GM23248 (cell line): ENCODE data around the gene FBXO44. TPM values are rescaled to one million over a fixed set of nuclear protein-coding genes. Genes with fewer than 3 reads are reported as not detected.

Experiments
- DNase-seq: peaks from one replicate; pipeline ENCODE4 v3.0.0-alpha.2; 2015
- H2AFZ ChIP-seq: fragments of 200-600 bp; sonication (generic); 2 replicates; pipeline ENCODE4 v1.6.1; 2016; ENCODE audit warnings: antibody characterized with exemption
- H3F3A ChIP-seq: fragments of 200-600 bp; sonication (generic); 2 replicates; pipeline ENCODE4 v1.6.1; 2016; ENCODE audit warnings: mild to moderate bottlenecking, antibody characterized with exemption, mixed run types; ENCODE audit not compliant: insufficient read depth
- H3K27ac ChIP-seq: fragments of 200-600 bp; sonication (generic); 2 replicates; pipeline ENCODE4 v1.5.1; 2016; ENCODE audit warnings: mild to moderate bottlenecking
- H3K27me3 ChIP-seq: fragments of 200-600 bp; sonication (generic); replicated peaks from 2 replicates; pipeline ENCODE4 v1.6.1; 2016; ENCODE audit warnings: mild to moderate bottlenecking; ENCODE audit not compliant: insufficient read depth
- H3K36me3 ChIP-seq: fragments of 200-600 bp; sonication (generic); 2 replicates; pipeline ENCODE4 v1.6.1; 2016; ENCODE audit warnings: low read depth, mild to moderate bottlenecking
- H3K4me1 ChIP-seq: fragments of 200-600 bp; sonication (generic); 2 replicates; pipeline ENCODE4 v1.6.1; 2016; ENCODE audit warnings: mild to moderate bottlenecking; ENCODE audit not compliant: insufficient read depth
- H3K4me2 ChIP-seq: fragments of 200-600 bp; sonication (generic); one replicate; pipeline ENCODE4 v1.6.1; 2016; ENCODE audit warnings: mild to moderate bottlenecking; ENCODE audit not compliant: unreplicated experiment
- H3K4me3 ChIP-seq: fragments of 200-600 bp; sonication (generic); 2 replicates; pipeline ENCODE4 v1.5.1; 2016; ENCODE audit warnings: mild to moderate bottlenecking
- H3K79me2 ChIP-seq: fragments of 200-600 bp; sonication (generic); 2 replicates; pipeline ENCODE4 v1.6.1; 2016; ENCODE audit warnings: mild to moderate bottlenecking; ENCODE audit not compliant: insufficient read depth
- H3K9ac ChIP-seq: fragments of 200-600 bp; sonication (generic); 2 replicates; pipeline ENCODE4 v1.6.1; 2016; ENCODE audit warnings: mild to moderate bottlenecking
- H3K9me2 ChIP-seq: fragments of 200-600 bp; sonication (generic); 2 replicates; pipeline ENCODE4 v1.6.1; 2016; ENCODE audit warnings: mixed run types, mild to moderate bottlenecking, moderate library complexity; ENCODE audit not compliant: insufficient read depth
- H3K9me3 ChIP-seq: fragments of 200-600 bp; sonication (generic); one replicate; pipeline ENCODE4 v1.6.1; 2017; ENCODE audit warnings: low read depth
- H4K20me1 ChIP-seq: fragments of 200-600 bp; sonication (generic); 2 replicates; pipeline ENCODE4 v1.6.0; 2016; ENCODE audit not compliant: insufficient read depth
- EZH2 ChIP-seq: fragments of 200-600 bp; sonication (generic); IDR thresholded peaks from 2 replicates; pipeline ENCODE4 v1.6.1; 2018; ENCODE audit warnings: antibody characterized with exemption, mild to moderate bottlenecking; ENCODE audit not compliant: insufficient read depth, poor library complexity, severe bottlenecking
- EZH2phosphoT487 ChIP-seq: fragments of 200-600 bp; sonication (generic); IDR thresholded peaks from 2 replicates; pipeline ENCODE4 v1.6.1; 2018; ENCODE audit warnings: antibody characterized with exemption, moderate library complexity, mild to moderate bottlenecking, low read depth; ENCODE audit not compliant: insufficient read depth
- WGBS, 2 experiments: methylation state at CpG; one replicate each; pipeline ENCODE4 v1.1.6; 2015 to 2017; ENCODE audit warnings: low lambda C conversion rate in 2 of 2, low coverage in 1 of 2; ENCODE audit errors: missing lambda C conversion rate in 2 of 2; 5-methylcytosine and 5-hydroxymethylcytosine counted together
- in situ Hi-C: fragments of 300-500 bp; cut with MboI; formaldehyde crosslinking; loops from 2 replicates; pipeline ENCODE4 v1.15.0; 2020
- polyA plus RNA-seq: library from polyadenylated mRNA; unstranded; fragments of >200 nt; fragmentation: Nextera tagmentation; extraction: Ambion mirVana; gene quantifications from 2 replicates; pipeline ENCODE4 v1.2.1, GENCODE V29; 2016
- total RNA-seq: library from RNA; depleted of rRNA; stranded (reverse); fragments of >200 nt; shearing (Covaris generic); gene quantifications from 2 replicates; pipeline ENCODE4 v1.2.3, GENCODE V29; 2014

The FBXO44 gene
- total and polyA plus RNA-seq, 2 experiments from 2014 or later: 19.4 to 20.6 TPM

- Histone ChIP-seq H3K27ac (no peak overlapping the region), H4K20me1 (no peaks in the 10 kb centered on the region), H3K9me2 (no peaks in the 10 kb centered on the region), H3F3A (no peaks in the 10 kb centered on the region), H3K36me3 (no peaks in the 10 kb centered on the region), H3K4me3 (no peak overlapping the region), H3K9me3 (no peaks in the 10 kb centered on the region), H3K4me1 (peaks cover 8% of the 10 kb centered on the region; the same call in 1 of the 2 replicates), H3K9ac (no peak overlapping the region), H3K79me2 (no peaks in the 10 kb centered on the region), H3K4me2 (no peak overlapping the region), H3K27me3 (peaks cover 32% of the 10 kb centered on the region), H2AFZ (no peak overlapping the region)
- TF ChIP-seq EZH2phosphoT487 (no peak), EZH2 (no peak)
- in situ Hi-C loops: no loop called here
- no peak for DNase-seq
- 68 to 69% methylated on average over 8 of the region's 8 CpGs for WGBS, 2 experiments
Observed at GRCh38 chr1:11703357-11704193, 48.9 kb downstream of the FBXO44 start.

DNA sequence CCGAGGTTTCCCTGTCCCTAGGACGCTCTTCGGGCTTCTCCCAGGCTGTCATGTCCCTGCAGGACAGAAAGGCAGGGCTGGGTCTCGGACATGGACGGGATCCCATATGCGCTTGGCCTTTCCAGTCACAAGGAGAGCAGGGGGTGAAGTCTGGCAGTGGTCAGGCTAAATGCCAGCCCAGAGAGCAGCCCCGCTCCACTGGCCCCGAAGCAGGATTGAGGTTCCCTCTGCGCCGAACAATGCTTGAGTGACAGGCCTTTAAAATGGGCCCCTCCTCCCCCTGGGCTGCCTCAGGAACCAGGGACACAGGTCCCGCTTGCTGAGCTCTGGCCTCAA lies 49.5 kb downstream of the FBXO44 start:
- no peaks in the 10 kb centered on the region for H3K36me3 ChIP-seq
- DNase-seq: no peak
- no peak overlapping the region for H3K4me3 ChIP-seq
- no peak overlapping the region for H3K4me2 ChIP-seq
- H3K4me1 ChIP-seq: peaks cover 8% of the 10 kb centered on the region; the same call in 1 of the 2 replicates
- H3K9me3 ChIP-seq: no peaks in the 10 kb centered on the region
- no peaks in the 10 kb centered on the region for H3K79me2 ChIP-seq
- TF ChIP-seq EZH2phosphoT487 (no peak), EZH2 (no peak)
- 71 to 79% methylated on average over 10 to 11 of the region's 11 CpGs for WGBS, 2 experiments
- peaks cover 26% of the 10 kb centered on the region for H3K27me3 ChIP-seq
- in situ Hi-C loops: no loop called here
- no peak overlapping the region for H3K27ac ChIP-seq
- no peaks in the 10 kb centered on the region for H3F3A ChIP-seq
- no peak overlapping the region for H3K9ac ChIP-seq
- H3K9me2 ChIP-seq: no peaks in the 10 kb centered on the region
- H4K20me1 ChIP-seq: no peaks in the 10 kb centered on the region
- H2AFZ ChIP-seq: no peak overlapping the region

DNA sequence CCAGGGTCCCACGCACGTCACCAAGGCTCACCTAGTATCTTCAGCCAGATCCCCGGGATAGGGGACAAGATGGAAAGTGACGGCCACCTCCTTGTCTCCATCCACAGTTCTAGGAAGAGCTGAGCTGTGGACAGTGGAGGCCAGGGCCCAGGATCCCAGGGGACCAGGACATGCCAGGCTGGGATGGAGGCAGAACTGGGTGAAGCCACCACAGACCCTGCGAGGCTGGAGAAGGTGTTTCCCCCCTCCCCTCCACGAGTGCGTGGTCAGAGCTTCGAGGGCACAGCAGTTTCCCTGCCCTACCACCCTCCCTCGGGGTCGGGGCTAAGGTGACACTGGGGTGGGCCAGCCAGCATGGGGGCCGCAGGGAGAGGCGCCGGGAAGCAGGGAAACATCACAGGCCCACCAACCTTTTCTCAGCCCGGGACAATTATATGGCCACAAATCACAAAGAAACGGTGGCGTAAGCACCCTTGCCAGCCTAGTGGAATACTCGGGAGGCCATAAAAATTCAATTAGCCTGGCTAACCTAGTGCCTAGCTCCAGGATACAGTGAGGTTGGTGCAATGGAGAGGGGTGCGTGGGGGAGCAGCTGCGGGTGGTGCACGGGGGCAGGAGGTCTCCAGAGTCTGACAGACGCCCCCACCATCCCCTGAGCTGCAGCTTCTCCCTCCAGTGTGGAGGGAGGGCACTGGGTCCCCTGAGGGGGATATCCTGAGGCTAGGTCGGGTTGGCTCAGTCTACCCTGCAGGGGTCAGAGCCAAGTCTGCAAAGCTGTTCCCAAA lies 50.2 kb downstream of the FBXO44 start:
- Histone ChIP-seq H3K9ac (no peak overlapping the region), H2AFZ (no peak overlapping the region), H3K79me2 (no peaks in the 10 kb centered on the region), H4K20me1 (no peaks in the 10 kb centered on the region), H3K4me3 (no peak overlapping the region), H3K4me1 (peaks cover 8% of the 10 kb centered on the region; the same call in 1 of the 2 replicates), H3F3A (no peaks in the 10 kb centered on the region), H3K27ac (no peak overlapping the region), H3K36me3 (no peaks in the 10 kb centered on the region), H3K9me3 (no peaks in the 10 kb centered on the region), H3K27me3 (peaks cover 24% of the 10 kb centered on the region), H3K4me2 (no peak overlapping the region), H3K9me2 (no peaks in the 10 kb centered on the region)
- DNase-seq: no peak
- 48 to 56% methylated on average over 20 to 22 of the region's 22 CpGs for whole genome bisulfite sequencing, 2 experiments
- no peak for TF ChIP-seq EZH2phosphoT487
- no peak for TF ChIP-seq EZH2
- in situ Hi-C loops: no loop called here

- in situ Hi-C loops: no loop called here
- Histone ChIP-seq H3K36me3 (no peaks in the 10 kb centered on the region), H3K27ac (no peak overlapping the region), H3K4me2 (no peak overlapping the region), H3K79me2 (no peaks in the 10 kb centered on the region), H3K27me3 (peaks cover 24% of the 10 kb centered on the region), H3K9me3 (no peaks in the 10 kb centered on the region), H3F3A (no peaks in the 10 kb centered on the region), H3K9ac (no peak overlapping the region), H3K4me1 (peaks cover 8% of the 10 kb centered on the region; the same call in 1 of the 2 replicates), H3K9me2 (no peaks in the 10 kb centered on the region), H2AFZ (no peak overlapping the region), H3K4me3 (no peak overlapping the region), H4K20me1 (no peaks in the 10 kb centered on the region)
- WGBS, 2 experiments: 62 to 65% methylated on average over 9 of the region's 9 CpGs
- TF ChIP-seq EZH2: no peak
- no peak for TF ChIP-seq EZH2phosphoT487
- no peak for DNase-seq
Observed at GRCh38 chr1:11705596-11705995, 50.9 kb downstream of the FBXO44 start.
